Thyroid gland (tissue), 4 donors: ENCODE measurements around the gene KLHL11.
"Not testable (repeated sequence)": the region's sequence is repeated elsewhere in the genome, so short reads cannot be mapped to it uniquely, and the experiment has no call there.

Experiments used
- CTCF ChIP-seq, 6 experiments: fragments of 200-600 bp in 3 of 6; fragments of 450-650 bp in 3 of 6; sonication (generic) in 3 of 6; IDR thresholded peaks; one replicate each; pipeline ENCODE4 v1.5.1; 2016 to 2019; ENCODE audit warnings: antibody characterized with exemption in 6 of 6, mild to moderate bottlenecking in 2 of 6, inconsistent platforms in 1 of 6, moderate library complexity in 1 of 6
- POLR2A ChIP-seq, 2 donors: fragments of 450-650 bp; IDR thresholded peaks; one replicate each; pipeline ENCODE4 v1.6.1; 2017; ENCODE audit warnings: antibody characterized with exemption in 2 of 2, mild to moderate bottlenecking in 2 of 2, moderate library complexity in 1 of 2

GRCh38 chr17:41874293-41874670, 9.1 kb upstream of the KLHL11 start:
- TF ChIP-seq CTCF, POLR2A (IDR thresholded peaks at IDR 0.05): not testable (repeated sequence)
